Measurements from ENCODE around the gene LPP. TPM values are rescaled to one million over a fixed set of nuclear protein-coding genes. Genes with fewer than 3 reads are reported as not detected.
A peak's percentile ranks its signal among the peaks of the same experiment; 100 is the strongest.
"Not testable (repeated sequence)": the region's sequence is repeated elsewhere in the genome, so short reads cannot be mapped to it uniquely, and the experiment has no call there.

Gene LPP
- polyA plus RNA-seq, 2 donors: 10.5 to 12.9 TPM

DNA sequence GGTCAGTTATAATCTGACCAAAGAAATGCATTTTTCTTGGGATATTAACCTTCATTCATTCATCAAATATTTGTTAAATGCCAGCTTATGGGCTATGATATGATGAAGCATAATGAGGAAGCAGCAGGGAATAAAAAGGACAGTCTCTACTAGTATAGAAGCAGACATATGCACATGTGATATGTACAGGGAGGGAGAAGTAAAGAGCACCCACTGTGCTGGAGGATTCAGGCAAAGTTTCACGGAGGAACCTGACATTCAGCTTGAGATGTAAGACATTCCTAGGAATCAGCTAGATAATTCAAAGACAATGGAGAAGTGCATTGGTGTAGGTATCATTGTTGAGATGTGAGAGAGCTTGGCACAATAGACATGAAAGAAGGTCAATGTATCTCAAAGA is 450.7 kb downstream of the LPP start:
- H3K27ac ChIP-seq (ENCODE audit: low read depth in 2 of 2, low read length in 1 of 2): no peak overlapping the region
- 82 to 91% methylated on average over 1 of the region's 1 CpG for WGBS, 2 donors
- H3K4me1 ChIP-seq (ENCODE audit: control insufficient read depth in 2 of 2, insufficient read depth in 2 of 2, low read length in 1 of 2): no peaks in the 10 kb centered on the region
- H3K36me3 ChIP-seq (ENCODE audit: control insufficient read depth in 2 of 2, insufficient read depth in 2 of 2, low read length in 1 of 2): peaks cover 3 to 5% of the 10 kb centered on the region in 2 donors
- H3K27me3 ChIP-seq (ENCODE audit: control insufficient read depth in 1 of 2, insufficient read depth in 2 of 2, low read length in 2 of 2): no peaks in the 10 kb centered on the region
- H3K9me3 ChIP-seq (ENCODE audit: control insufficient read depth in 2 of 2, insufficient read depth in 1 of 2, low read depth in 1 of 2, low read length in 1 of 2): no peaks in the 10 kb centered on the region
- no peak overlapping the region for H3K4me3 ChIP-seq (ENCODE audit: low read depth in 1 of 2, low read length in 2 of 2)

DNA sequence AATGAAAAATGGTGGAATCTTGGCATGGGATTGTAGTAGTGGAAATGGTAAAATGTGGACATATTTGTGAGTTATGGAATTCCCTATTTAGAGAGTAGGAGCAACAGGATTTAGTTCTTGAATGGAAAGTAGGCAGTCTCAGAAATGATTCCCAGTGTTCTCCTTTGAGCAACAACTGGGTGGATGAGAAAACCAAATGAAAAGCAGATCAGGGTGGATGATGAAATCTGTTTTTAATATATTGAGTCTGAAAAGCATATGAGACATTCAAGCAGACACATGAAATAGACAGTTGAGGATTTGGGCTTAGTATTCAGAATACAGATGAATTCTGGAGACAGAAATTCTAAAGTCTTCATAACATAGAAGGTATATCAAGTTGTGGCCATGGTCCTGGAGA is 451.3 kb downstream of the LPP start:
- Histone ChIP-seq H3K36me3 (ENCODE audit: control insufficient read depth in 2 of 2, insufficient read depth in 2 of 2, low read length in 1 of 2) (peaks cover 3 to 7% of the 10 kb centered on the region in 2 donors), H3K4me1 (ENCODE audit: control insufficient read depth in 2 of 2, insufficient read depth in 2 of 2, low read length in 1 of 2) (no peaks in the 10 kb centered on the region), H3K27ac (ENCODE audit: low read depth in 2 of 2, low read length in 1 of 2) (no peak overlapping the region), H3K27me3 (ENCODE audit: control insufficient read depth in 1 of 2, insufficient read depth in 2 of 2, low read length in 2 of 2) (no peaks in the 10 kb centered on the region), H3K9me3 (ENCODE audit: control insufficient read depth in 2 of 2, insufficient read depth in 1 of 2, low read depth in 1 of 2, low read length in 1 of 2) (no peaks in the 10 kb centered on the region), H3K4me3 (ENCODE audit: low read depth in 1 of 2, low read length in 2 of 2) (no peak overlapping the region)

DNA sequence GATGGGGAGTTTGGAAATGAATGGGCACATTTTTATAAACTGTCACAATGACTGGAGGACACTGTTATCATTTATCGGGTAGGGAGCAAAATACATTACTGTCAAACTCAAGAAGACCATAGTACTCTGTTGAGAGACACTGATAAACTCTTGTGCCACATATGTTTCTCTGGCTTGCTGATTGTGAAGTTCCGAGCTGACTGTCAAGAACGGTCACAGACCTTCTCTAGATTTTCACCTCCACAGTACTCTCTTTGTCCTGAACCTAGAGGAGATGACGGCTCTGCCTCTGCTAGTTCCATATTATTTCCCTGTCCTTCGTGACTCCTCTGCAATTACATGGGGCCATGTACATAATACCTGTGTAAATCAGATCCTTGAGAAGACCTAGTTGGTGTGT is 451.9 kb downstream of the LPP start:
- H3K4me3 ChIP-seq (ENCODE audit: low read depth in 1 of 2, low read length in 2 of 2): no peak overlapping the region
- 93 to 94% methylated on average over 5 of the region's 5 CpGs for WGBS, 2 donors
- no peaks in the 10 kb centered on the region for H3K4me1 ChIP-seq (ENCODE audit: control insufficient read depth in 2 of 2, insufficient read depth in 2 of 2, low read length in 1 of 2)
- H3K9me3 ChIP-seq (ENCODE audit: control insufficient read depth in 2 of 2, insufficient read depth in 1 of 2, low read depth in 1 of 2, low read length in 1 of 2): no peaks in the 10 kb centered on the region
- no peaks in the 10 kb centered on the region for H3K27me3 ChIP-seq (ENCODE audit: control insufficient read depth in 1 of 2, insufficient read depth in 2 of 2, low read length in 2 of 2)
- no peak overlapping the region for H3K27ac ChIP-seq (ENCODE audit: low read depth in 2 of 2, low read length in 1 of 2)
- H3K36me3 ChIP-seq (ENCODE audit: control insufficient read depth in 2 of 2, insufficient read depth in 2 of 2, low read length in 1 of 2): peaks cover 3 to 8% of the 10 kb centered on the region in 2 donors

DNA sequence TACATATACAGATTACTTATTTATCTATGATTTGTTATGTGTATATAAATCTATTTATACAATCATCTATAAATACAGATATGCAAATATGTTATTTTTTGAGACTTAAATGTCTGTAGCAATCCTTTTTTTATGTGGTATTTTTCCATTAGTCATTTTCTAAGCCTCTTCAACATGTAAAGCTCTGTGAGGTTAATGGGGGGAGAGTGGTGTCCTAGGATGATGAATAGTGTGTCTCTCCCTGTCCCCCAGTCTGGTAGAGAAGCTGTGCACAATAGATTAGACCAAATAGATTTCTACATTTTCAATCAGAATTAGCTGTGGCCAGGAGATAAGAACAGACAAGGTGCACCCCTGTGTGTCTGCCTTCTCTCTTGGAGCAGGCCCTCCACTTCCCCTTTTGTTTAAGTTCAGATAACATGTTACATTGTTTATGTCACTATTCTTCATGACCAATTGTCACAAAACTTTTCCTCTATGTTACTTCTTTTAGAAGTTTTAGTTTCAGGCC is 453.9 kb downstream of the LPP start:
- H3K27me3 ChIP-seq (ENCODE audit: control insufficient read depth in 1 of 2, insufficient read depth in 2 of 2, low read length in 2 of 2): no peaks in the 10 kb centered on the region
- peaks cover 3 to 8% of the 10 kb centered on the region in 2 donors for H3K36me3 ChIP-seq (ENCODE audit: control insufficient read depth in 2 of 2, insufficient read depth in 2 of 2, low read length in 1 of 2)
- no peaks in the 10 kb centered on the region for H3K9me3 ChIP-seq (ENCODE audit: control insufficient read depth in 2 of 2, insufficient read depth in 1 of 2, low read depth in 1 of 2, low read length in 1 of 2)
- H3K4me3 ChIP-seq (ENCODE audit: low read depth in 1 of 2, low read length in 2 of 2): no peak overlapping the region
- H3K4me1 ChIP-seq (ENCODE audit: control insufficient read depth in 2 of 2, insufficient read depth in 2 of 2, low read length in 1 of 2): no peaks in the 10 kb centered on the region
- H3K27ac ChIP-seq (ENCODE audit: low read depth in 2 of 2, low read length in 1 of 2): no peak overlapping the region

DNA sequence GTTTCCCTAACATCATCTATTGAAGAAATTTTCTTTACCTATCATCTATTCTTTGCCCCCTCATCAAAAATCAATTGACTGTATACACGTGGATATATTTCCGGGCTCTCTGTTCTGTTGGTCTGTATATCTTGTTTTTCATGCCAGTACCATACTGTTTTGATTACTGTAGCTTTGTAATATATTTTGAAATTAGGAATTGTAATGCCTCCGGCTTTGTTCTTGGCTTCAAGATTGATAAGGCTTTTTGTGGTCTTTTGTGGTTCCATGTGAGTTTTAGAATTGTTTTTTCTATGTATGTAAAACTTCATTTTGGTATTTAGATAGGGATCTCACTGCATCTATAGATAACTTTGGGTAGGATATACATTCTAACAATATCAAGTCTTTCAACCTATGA is 454.4 kb downstream of the LPP start:
- H3K4me3 ChIP-seq (ENCODE audit: low read depth in 1 of 2, low read length in 2 of 2): no peak overlapping the region
- no peaks in the 10 kb centered on the region for H3K9me3 ChIP-seq (ENCODE audit: control insufficient read depth in 2 of 2, insufficient read depth in 1 of 2, low read depth in 1 of 2, low read length in 1 of 2)
- H3K36me3 ChIP-seq (ENCODE audit: control insufficient read depth in 2 of 2, insufficient read depth in 2 of 2, low read length in 1 of 2): peaks cover 3 to 8% of the 10 kb centered on the region in 2 donors
- 97 to 98% methylated on average over 3 of the region's 3 CpGs for WGBS, 2 donors
- no peaks in the 10 kb centered on the region for H3K27me3 ChIP-seq (ENCODE audit: control insufficient read depth in 1 of 2, insufficient read depth in 2 of 2, low read length in 2 of 2)
- no peaks in the 10 kb centered on the region for H3K4me1 ChIP-seq (ENCODE audit: control insufficient read depth in 2 of 2, insufficient read depth in 2 of 2, low read length in 1 of 2)
- no peak overlapping the region for H3K27ac ChIP-seq (ENCODE audit: low read depth in 2 of 2, low read length in 1 of 2)

DNA sequence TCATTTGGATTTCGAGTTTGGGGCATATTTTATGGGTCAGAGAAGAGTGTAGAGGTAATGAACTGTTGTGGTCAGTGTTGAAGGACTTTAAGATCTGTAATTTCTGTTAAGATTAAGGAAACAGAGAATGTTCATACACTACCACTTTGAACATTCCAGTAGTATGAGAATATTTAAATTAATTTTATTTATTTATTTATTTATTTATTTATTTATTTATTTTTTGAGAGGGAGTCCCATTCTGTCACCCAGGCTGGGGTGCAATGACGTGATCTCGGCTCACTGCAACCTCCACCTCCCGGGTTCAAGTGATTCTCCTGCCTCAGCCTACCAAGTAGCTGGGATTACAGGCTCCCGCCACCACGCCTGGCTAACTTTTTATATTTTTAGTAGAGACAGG is 459.8 kb downstream of the LPP start:
- H3K4me3 ChIP-seq (ENCODE audit: low read depth in 1 of 2, low read length in 2 of 2); H3K36me3 ChIP-seq (ENCODE audit: control insufficient read depth in 2 of 2, insufficient read depth in 2 of 2, low read length in 1 of 2): not testable (repeated sequence)
- 91 to 92% methylated on average over 6 of the region's 6 CpGs for WGBS, 2 donors

DNA sequence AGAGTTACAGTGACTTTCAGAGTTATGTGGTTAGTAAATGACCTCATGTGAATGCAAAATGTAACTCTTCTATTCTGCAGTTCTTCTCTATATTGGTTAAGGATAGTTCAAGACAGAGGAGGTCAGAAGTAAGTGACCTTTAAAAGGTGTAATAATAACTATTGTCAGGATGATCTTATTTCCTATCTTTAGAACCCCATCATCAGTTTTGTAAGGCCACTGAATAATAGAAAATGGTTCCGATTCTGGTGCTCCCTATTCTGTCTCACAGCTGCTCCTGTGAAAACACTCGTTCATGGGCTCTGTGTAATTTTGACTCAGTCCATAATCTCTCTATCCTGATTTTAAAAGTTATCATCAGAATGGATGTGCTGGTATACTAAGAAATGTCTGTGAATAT is 463.3 kb downstream of the LPP start:
- no peaks in the 10 kb centered on the region for H3K9me3 ChIP-seq (ENCODE audit: control insufficient read depth in 2 of 2, insufficient read depth in 1 of 2, low read depth in 1 of 2, low read length in 1 of 2)
- no peaks in the 10 kb centered on the region for H3K4me1 ChIP-seq (ENCODE audit: control insufficient read depth in 2 of 2, insufficient read depth in 2 of 2, low read length in 1 of 2)
- H3K4me3 ChIP-seq (ENCODE audit: low read depth in 1 of 2, low read length in 2 of 2): no peak overlapping the region
- H3K36me3 ChIP-seq (ENCODE audit: control insufficient read depth in 2 of 2, insufficient read depth in 2 of 2, low read length in 1 of 2): no peaks in the 10 kb centered on the region
- no peaks in the 10 kb centered on the region for H3K27me3 ChIP-seq (ENCODE audit: control insufficient read depth in 1 of 2, insufficient read depth in 2 of 2, low read length in 2 of 2)
- H3K27ac ChIP-seq (ENCODE audit: low read depth in 2 of 2, low read length in 1 of 2): no peak overlapping the region
- WGBS, 2 donors: 91% methylated on average over 2 of the region's 2 CpGs

More for the DNA sequence above, 459.8 kb downstream of the LPP start:
- H3K9me3 ChIP-seq (ENCODE audit: control insufficient read depth in 2 of 2, insufficient read depth in 1 of 2, low read depth in 1 of 2, low read length in 1 of 2); H3K4me1 ChIP-seq (ENCODE audit: control insufficient read depth in 2 of 2, insufficient read depth in 2 of 2, low read length in 1 of 2); H3K27me3 ChIP-seq (ENCODE audit: control insufficient read depth in 1 of 2, insufficient read depth in 2 of 2, low read length in 2 of 2); H3K27ac ChIP-seq (ENCODE audit: low read depth in 2 of 2, low read length in 1 of 2): not testable (repeated sequence)

DNA sequence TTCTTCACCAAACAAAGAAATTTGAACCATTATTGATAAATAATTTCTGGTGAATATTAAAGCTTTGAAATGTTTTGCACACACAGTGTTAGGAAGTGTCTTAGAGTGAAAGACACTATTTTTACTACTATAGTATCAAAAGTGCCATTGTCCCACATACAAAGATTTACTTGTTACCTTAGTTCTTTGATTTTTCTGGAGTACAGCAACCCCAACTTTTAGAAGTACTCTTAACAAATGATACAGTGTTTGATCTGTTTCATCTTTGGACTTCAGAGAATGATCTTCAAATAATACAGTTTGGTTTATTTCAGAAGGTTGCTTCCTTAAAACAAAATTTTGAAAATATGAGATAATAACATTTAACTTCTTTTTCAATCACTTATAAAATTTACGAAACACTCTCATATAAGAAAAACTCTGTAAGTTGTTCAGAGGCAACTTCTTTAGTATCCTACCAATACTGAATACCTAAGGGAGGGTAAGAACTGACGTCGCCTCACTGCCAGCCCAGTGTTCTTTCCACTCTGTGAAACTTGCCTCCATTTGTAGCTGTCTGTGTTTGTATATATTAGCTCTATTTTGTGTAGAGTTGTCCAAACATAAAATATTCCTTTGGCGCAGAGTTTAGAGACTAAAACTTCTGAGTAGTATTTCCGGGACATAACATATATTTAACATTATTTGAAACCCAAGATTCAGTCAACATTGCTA is 464.2 kb downstream of the LPP start:
- no peaks in the 10 kb centered on the region for H3K4me1 ChIP-seq (ENCODE audit: control insufficient read depth in 2 of 2, insufficient read depth in 2 of 2, low read length in 1 of 2)
- H3K27ac ChIP-seq (ENCODE audit: low read depth in 2 of 2, low read length in 1 of 2): no peak overlapping the region
- H3K27me3 ChIP-seq (ENCODE audit: control insufficient read depth in 1 of 2, insufficient read depth in 2 of 2, low read length in 2 of 2): no peaks in the 10 kb centered on the region
- 82 to 87% methylated on average over 5 of the region's 5 CpGs for WGBS, 2 donors
- no peaks in the 10 kb centered on the region for H3K36me3 ChIP-seq (ENCODE audit: control insufficient read depth in 2 of 2, insufficient read depth in 2 of 2, low read length in 1 of 2)
- no peaks in the 10 kb centered on the region for H3K9me3 ChIP-seq (ENCODE audit: control insufficient read depth in 2 of 2, insufficient read depth in 1 of 2, low read depth in 1 of 2, low read length in 1 of 2)
- no peak overlapping the region for H3K4me3 ChIP-seq (ENCODE audit: low read depth in 1 of 2, low read length in 2 of 2)

DNA sequence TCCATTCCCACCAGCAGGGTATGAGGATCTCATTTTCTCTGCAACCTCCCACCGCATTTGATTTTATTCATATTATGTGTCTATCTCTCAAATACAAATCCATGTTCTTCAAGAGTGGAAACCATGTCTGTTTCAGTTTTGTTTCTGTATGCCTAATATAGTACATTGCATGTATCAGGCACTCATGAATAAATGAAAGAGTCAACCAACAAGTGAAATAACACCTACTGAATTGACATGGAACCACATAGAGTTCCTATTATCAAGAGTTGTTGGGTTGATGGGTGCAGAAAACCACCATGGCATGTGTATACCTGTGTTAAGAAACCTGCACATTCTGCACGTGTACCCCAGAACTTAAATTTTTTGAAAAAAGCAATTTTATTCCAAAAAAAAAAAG is 466.8 kb downstream of the LPP start:
- no peak overlapping the region for H3K4me3 ChIP-seq (ENCODE audit: low read depth in 1 of 2, low read length in 2 of 2)
- no peaks in the 10 kb centered on the region for H3K9me3 ChIP-seq (ENCODE audit: control insufficient read depth in 2 of 2, insufficient read depth in 1 of 2, low read depth in 1 of 2, low read length in 1 of 2)
- H3K36me3 ChIP-seq (ENCODE audit: control insufficient read depth in 2 of 2, insufficient read depth in 2 of 2, low read length in 1 of 2): no peaks in the 10 kb centered on the region
- no peaks in the 10 kb centered on the region for H3K27me3 ChIP-seq (ENCODE audit: control insufficient read depth in 1 of 2, insufficient read depth in 2 of 2, low read length in 2 of 2)
- H3K4me1 ChIP-seq (ENCODE audit: control insufficient read depth in 2 of 2, insufficient read depth in 2 of 2, low read length in 1 of 2): no peaks in the 10 kb centered on the region
- no peak overlapping the region for H3K27ac ChIP-seq (ENCODE audit: low read depth in 2 of 2, low read length in 1 of 2)
- WGBS, 2 donors: 95 to 99% methylated on average over 2 of the region's 2 CpGs

DNA sequence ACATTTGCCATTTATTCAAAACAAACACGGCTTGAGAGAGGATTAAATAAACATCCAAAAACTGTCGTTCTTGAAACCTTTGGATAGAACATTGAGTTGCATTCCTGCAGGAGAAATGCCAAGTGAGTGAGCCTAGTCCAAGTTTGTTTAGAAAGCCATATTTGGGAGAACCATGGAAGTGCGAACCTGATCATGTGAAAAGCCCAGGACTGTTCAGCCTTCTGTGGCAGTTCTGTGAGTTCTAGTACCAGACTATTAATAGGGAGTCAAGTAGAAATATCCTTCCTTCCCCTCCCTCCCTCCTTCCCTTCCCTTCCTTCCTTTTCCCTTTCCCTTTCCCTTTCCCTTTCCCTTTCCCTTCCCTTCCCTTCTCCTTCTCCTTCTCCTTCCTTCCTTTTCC is 470.4 kb downstream of the LPP start:
- Histone ChIP-seq H3K4me1 (ENCODE audit: control insufficient read depth in 2 of 2, insufficient read depth in 2 of 2, low read length in 1 of 2) (no peaks in the 10 kb centered on the region), H3K9me3 (ENCODE audit: control insufficient read depth in 2 of 2, insufficient read depth in 1 of 2, low read depth in 1 of 2, low read length in 1 of 2) (no peaks in the 10 kb centered on the region), H3K4me3 (ENCODE audit: low read depth in 1 of 2, low read length in 2 of 2) (no peak overlapping the region), H3K36me3 (ENCODE audit: control insufficient read depth in 2 of 2, insufficient read depth in 2 of 2, low read length in 1 of 2) (no peaks in the 10 kb centered on the region), H3K27me3 (ENCODE audit: control insufficient read depth in 1 of 2, insufficient read depth in 2 of 2, low read length in 2 of 2) (no peaks in the 10 kb centered on the region), H3K27ac (ENCODE audit: low read depth in 2 of 2, low read length in 1 of 2) (peak overlapping the region; percentile 21 to 64)
- WGBS, 2 donors: 34 to 44% methylated on average over 3 of the region's 3 CpGs
